PC-3 (cell line): Measurements from ENCODE around the gene DVL3. TPM values are rescaled to one million over a fixed set of nuclear protein-coding genes. Genes with fewer than 3 reads are reported as not detected.

Source experiments
- ATAC-seq: fragments of 200-7000 bp; cut with Tn5 transposase; 2 replicates; pipeline ENCODE4 v1.9.1; 2020; ENCODE audit warnings: mild to moderate bottlenecking, moderate library complexity
- BruUV-seq: library from RNA; stranded (reverse); fragments of 400-500 nt; replicated peaks from 2 replicates; lab custom pipeline; 2021; lab: Mats Ljungman, UMichigan
- CTCF ChIA-PET: fragments of 300-600 bp; sonication (Branson Sonifier 250); formaldehyde crosslinking; loops from one replicate; lab custom pipeline; 2022; ENCODE audit warnings: antibody characterized with exemption; lab: Charles Lee
- POLR2A ChIA-PET: fragments of 300-600 bp; sonication (Branson Sonifier 250); formaldehyde crosslinking; loops from one replicate; lab custom pipeline; 2022; ENCODE audit warnings: antibody characterized with exemption; ENCODE audit not compliant: unreplicated experiment; lab: Charles Lee
- DNase-seq: peaks from one replicate; pipeline ENCODE4 v3.0.0-alpha.2; 2015
- H2AFZ ChIP-seq: fragments of 300-600 bp; sonication (generic); 2 replicates; pipeline ENCODE4 v1.6.0; 2016; ENCODE audit warnings: antibody characterized with exemption, low read length
- H3F3A ChIP-seq: fragments of 300-600 bp; sonication (generic); one replicate; pipeline ENCODE4 v1.6.0; 2017; ENCODE audit warnings: antibody characterized with exemption, low read length, control low read depth, mild to moderate bottlenecking; ENCODE audit not compliant: unreplicated experiment
- H3K27ac ChIP-seq: fragments of 300-600 bp; sonication (generic); 2 replicates; pipeline ENCODE4 v1.5.1; 2016; ENCODE audit warnings: mild to moderate bottlenecking, low read length
- H3K27me3 ChIP-seq: fragments of 300-600 bp; sonication (generic); 2 replicates; pipeline ENCODE4 v1.6.1; 2016; ENCODE audit warnings: low read length, mixed read lengths
- H3K36me3 ChIP-seq: fragments of 300-600 bp; sonication (generic); 2 replicates; pipeline ENCODE4 v1.6.1; 2016; ENCODE audit warnings: low read depth, mixed run types, low read length, mixed read lengths
- H3K4me1 ChIP-seq: fragments of 300-600 bp; sonication (generic); 2 replicates; pipeline ENCODE4 v1.5.1; 2016; ENCODE audit warnings: low read length; ENCODE audit not compliant: insufficient read depth
- H3K4me2 ChIP-seq: fragments of 300-600 bp; sonication (generic); 2 replicates; pipeline ENCODE4 v1.6.0; 2016; ENCODE audit warnings: low read length
- H3K4me3 ChIP-seq: fragments of 300-600 bp; sonication (generic); 2 replicates; pipeline ENCODE4 v1.5.1; 2016; ENCODE audit warnings: mild to moderate bottlenecking, low read length, mixed read lengths
- H3K79me2 ChIP-seq: fragments of 300-600 bp; sonication (generic); 2 replicates; pipeline ENCODE4 v1.6.1; 2017; ENCODE audit warnings: low read length, mixed read lengths
- H3K9ac ChIP-seq: fragments of 300-600 bp; sonication (generic); 2 replicates; pipeline ENCODE4 v1.6.0; 2016; ENCODE audit warnings: mild to moderate bottlenecking, low read length
- H3K9me2 ChIP-seq: fragments of 300-600 bp; sonication (generic); replicated peaks from 2 replicates; pipeline ENCODE4 v1.6.1; 2016; ENCODE audit warnings: mixed run types, low read length, mixed read lengths
- H3K9me3 ChIP-seq: fragments of 300-600 bp; sonication (generic); 2 replicates; pipeline ENCODE4 v1.6.1; 2016; ENCODE audit warnings: low read length, mixed read lengths
- H4K20me1 ChIP-seq: fragments of 300-600 bp; sonication (generic); 2 replicates; pipeline ENCODE4 v1.6.1; 2016; ENCODE audit warnings: low read length, mixed read lengths
- CTCF ChIP-seq: fragments of 300-600 bp; sonication (generic); conservative IDR thresholded peaks from 2 replicates; pipeline ENCODE4 v1.5.1; 2017; ENCODE audit warnings: antibody characterized with exemption, low read depth, mild to moderate bottlenecking, low read length
- EZH2 ChIP-seq: fragments of 300-600 bp; sonication (generic); IDR thresholded peaks from one replicate; pipeline ENCODE4 v1.6.1; 2017; ENCODE audit warnings: antibody characterized with exemption, mild to moderate bottlenecking, low read length; ENCODE audit not compliant: unreplicated experiment
- EZH2phosphoT487 ChIP-seq: fragments of 300-600 bp; sonication (generic); IDR thresholded peaks from 2 replicates; pipeline ENCODE4 v1.6.1; 2018; ENCODE audit warnings: mild to moderate bottlenecking, antibody characterized with exemption, low read length, borderline replicate concordance
- intact Hi-C: fragments of 100-400 bp; cut with micrococcal nuclease; formaldehyde crosslinking; loops from 2 replicates; pipeline ENCODE4 v1.9.0; 2023
- total RNA-seq: library from RNA; depleted of rRNA; stranded (reverse); fragments of >200 nt; gene quantifications from 2 replicates; pipeline ENCODE4 v1.2.3, GENCODE V29; 2014

DVL3 gene
- total RNA-seq, 1 experiment from 2014 or later: 50.6 TPM

- H3K4me3 ChIP-seq: peak overlapping the region; percentile 97
- peak overlapping the region; percentile 90 for H3K9ac ChIP-seq
- no peaks in the 10 kb centered on the region for H3K9me3 ChIP-seq
- peaks cover 40% of the 10 kb centered on the region for H3K79me2 ChIP-seq
- ChIA-PET CTCF (no interaction called here), POLR2A (interaction anchor here (0.6 kb wide), 1 partner anchor 1443 kb away, joined by 3 read pairs; no protein-coding TSS in a partner anchor)
- H3K27ac ChIP-seq: no peak overlapping the region
- TF ChIP-seq CTCF (no peak), EZH2phosphoT487 (no peak), EZH2 (no peak)
- intact Hi-C loops: loop anchor here (2.0 to 5.0 kb wide), 3 partner anchors 40 to 62 kb away; partner anchors contain the start of genes ALG3 and EEF1AKMT4
- peaks cover 7% of the 10 kb centered on the region for H3F3A ChIP-seq
- ATAC-seq: no peak
- DNase-seq: no peak
- no peak overlapping the region for H2AFZ ChIP-seq
- BruUV-seq: no TSS peak
- peaks cover 17% of the 10 kb centered on the region for H3K4me1 ChIP-seq
- H3K4me2 ChIP-seq: peak overlapping the region; percentile 93
- H3K9me2 ChIP-seq: no peaks in the 10 kb centered on the region
- peaks cover 14% of the 10 kb centered on the region for H4K20me1 ChIP-seq
- peaks cover 64% of the 10 kb centered on the region for H3K36me3 ChIP-seq
- no peaks in the 10 kb centered on the region for H3K27me3 ChIP-seq
These were observed 31.7 kb downstream of the DVL3 start for GRCh38 chr3:184186902-184187207.

GRCh38 chr3:184188080-184188479, 32.9 kb downstream of the DVL3 start:
- Histone ChIP-seq H2AFZ (no peak overlapping the region), H3K79me2 (peaks cover 40% of the 10 kb centered on the region), H3K36me3 (peaks cover 64% of the 10 kb centered on the region), H3K9me3 (no peaks in the 10 kb centered on the region), H3K9ac (no peak overlapping the region), H3K27ac (no peak overlapping the region), H3K4me2 (no peak overlapping the region; the same call in 1 of the 2 replicates), H3K27me3 (no peaks in the 10 kb centered on the region), H3K9me2 (no peaks in the 10 kb centered on the region), H3K4me3 (no peak overlapping the region), H4K20me1 (peaks cover 14% of the 10 kb centered on the region), H3K4me1 (peaks cover 17% of the 10 kb centered on the region), H3F3A (peaks cover 7% of the 10 kb centered on the region)
- CTCF ChIA-PET: no interaction called here
- intact Hi-C loops: loop anchor here (5.0 kb wide), 2 partner anchors 41 to 44 kb away; no protein-coding TSS in a partner anchor
- TF ChIP-seq CTCF (no peak), EZH2 (no peak), EZH2phosphoT487 (no peak)
- BruUV-seq: no TSS peak
- no peak for ATAC-seq
- DNase-seq: no peak
- POLR2A ChIA-PET: no interaction called here

GRCh38 chr3:184189421-184189820, 34.2 kb downstream of the DVL3 start:
- ATAC-seq (no peak), DNase-seq (no peak)
- no peaks in the 10 kb centered on the region for H3K27me3 ChIP-seq
- peaks cover 14% of the 10 kb centered on the region for H4K20me1 ChIP-seq
- peaks cover 40% of the 10 kb centered on the region for H3K79me2 ChIP-seq
- intact Hi-C loops: loop anchor here (5.0 kb wide), 2 partner anchors 42 to 43 kb away; no protein-coding TSS in a partner anchor
- BruUV-seq: no TSS peak
- H2AFZ ChIP-seq: no peak overlapping the region
- H3K36me3 ChIP-seq: peaks cover 63% of the 10 kb centered on the region
- H3K9ac ChIP-seq: no peak overlapping the region
- no peak overlapping the region for H3K4me3 ChIP-seq
- TF ChIP-seq CTCF (no peak), EZH2 (no peak), EZH2phosphoT487 (no peak)
- CTCF ChIA-PET: no interaction called here
- no peaks in the 10 kb centered on the region for H3K9me3 ChIP-seq
- POLR2A ChIA-PET: no interaction called here
- H3K4me1 ChIP-seq: peaks cover 17% of the 10 kb centered on the region
- H3F3A ChIP-seq: peaks cover 7% of the 10 kb centered on the region
- no peaks in the 10 kb centered on the region for H3K9me2 ChIP-seq
- no peak overlapping the region for H3K4me2 ChIP-seq
- no peak overlapping the region for H3K27ac ChIP-seq
